Measurements from ENCODE around the gene RGL4.
"Not testable (repeated sequence)": the region's sequence is repeated elsewhere in the genome, so short reads cannot be mapped to it uniquely, and the experiment has no call there.

RGL4 gene

DNA sequence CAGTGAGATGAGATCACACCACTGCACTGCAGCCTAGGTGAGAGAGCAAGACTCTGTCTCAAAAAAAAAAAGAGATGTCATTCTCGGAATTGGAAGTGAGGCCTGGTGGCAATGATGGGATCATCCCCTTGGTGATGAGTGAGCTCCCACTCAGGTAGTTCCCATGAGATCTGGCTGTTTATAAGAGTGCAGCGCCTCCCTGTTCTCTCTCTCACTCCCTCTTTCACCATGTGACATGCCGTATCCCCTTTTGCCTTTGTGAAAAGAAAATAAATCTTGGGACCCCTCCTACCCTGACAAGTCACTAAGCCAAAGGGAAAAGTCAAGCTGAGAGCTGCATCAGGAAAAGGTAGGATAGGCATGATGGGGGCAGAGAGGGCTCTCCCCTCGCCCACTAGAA is 31.3 kb downstream of the RGL4 start:
- Histone ChIP-seq H3K14ac (ENCODE audit: low read length) (no peak overlapping the region), H3K4me3 (ENCODE audit: low read depth, low read length) (no peak overlapping the region), H3K23ac (ENCODE audit: low read length) (no peak overlapping the region), H2AK5ac (ENCODE audit: low read length) (no peak overlapping the region), H4K91ac (ENCODE audit: low read depth, low read length) (no peak overlapping the region), H3K4me2 (ENCODE audit: low read length) (no peak overlapping the region), H4K8ac (ENCODE audit: low read depth, low read length) (no peak overlapping the region), H2BK5ac (ENCODE audit: low read depth, low read length, poor library complexity) (no peak overlapping the region), H3K27me3 (ENCODE audit: insufficient read depth, low read length) (no peaks in the 10 kb centered on the region), H3K9ac (ENCODE audit: low read length) (no peak overlapping the region), H3K79me2 (ENCODE audit: control insufficient read depth, insufficient read depth, low read length, poor library complexity) (no peaks in the 10 kb centered on the region), H3K18ac (ENCODE audit: low read length) (no peak overlapping the region), H3K79me1 (ENCODE audit: low read length) (peaks cover 4% of the 10 kb centered on the region), H3K36me3 (ENCODE audit: control insufficient read depth in 1 of 2, insufficient read depth in 2 of 2, low read length in 2 of 2) (no peaks in the 10 kb centered on the region), H2BK120ac (ENCODE audit: insufficient read depth, low read length, poor library complexity) (no peak overlapping the region), H3K27ac (ENCODE audit: low read depth, low read length) (no peak overlapping the region), H4K12ac (ENCODE audit: low read depth, low read length) (no peak overlapping the region), H3K9me3 (ENCODE audit: insufficient read depth, low read depth, low read length) (no peaks in the 10 kb centered on the region), H3K4ac (ENCODE audit: low read depth, low read length) (no peak overlapping the region), H3K4me1 (ENCODE audit: control insufficient read depth in 1 of 2, insufficient read depth in 2 of 2, low read length in 2 of 2) (peaks cover 2 to 4% of the 10 kb centered on the region in 2 experiments), H2AFZ (ENCODE audit: insufficient read depth, low read length, poor library complexity) (no peak overlapping the region), H2BK12ac (ENCODE audit: low read length) (no peak overlapping the region)
- DNase-seq = no peak
- WGBS (ENCODE audit: extremely low coverage, insufficient coverage, insufficient read length) = no CpG with 5 or more reads among the region's 4 CpGs

DNA sequence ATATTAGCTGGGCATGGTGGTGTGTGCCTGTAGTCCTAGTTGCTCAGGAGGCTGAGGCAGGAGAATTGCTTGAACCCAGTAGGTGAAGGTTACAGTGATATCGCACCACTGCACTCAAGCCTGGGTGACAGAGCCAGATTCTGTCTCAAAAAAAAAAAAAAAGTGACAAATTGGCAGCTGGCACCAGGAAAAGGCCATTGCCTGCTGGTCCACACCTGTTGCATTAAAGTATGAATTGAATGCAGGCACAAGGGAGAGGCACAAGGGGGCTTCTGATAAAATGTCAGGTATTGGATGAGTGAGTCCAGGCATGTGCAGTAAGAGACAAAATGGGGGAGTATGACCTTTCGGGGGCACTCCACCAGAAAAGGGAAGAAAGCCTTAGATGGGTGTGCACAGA is 31.9 kb downstream of the RGL4 start:
- no peak overlapping the region for H3K23ac ChIP-seq (ENCODE audit: low read length)
- H3K36me3 ChIP-seq (ENCODE audit: control insufficient read depth in 1 of 2, insufficient read depth in 2 of 2, low read length in 2 of 2) = no peaks in the 10 kb centered on the region
- H2AK5ac ChIP-seq (ENCODE audit: low read length) = no peak overlapping the region
- no peak overlapping the region for H3K9ac ChIP-seq (ENCODE audit: low read length)
- H3K27me3 ChIP-seq (ENCODE audit: insufficient read depth, low read length) = no peaks in the 10 kb centered on the region
- H3K4me3 ChIP-seq (ENCODE audit: low read depth, low read length) = no peak overlapping the region
- H3K27ac ChIP-seq (ENCODE audit: low read depth, low read length) = no peak overlapping the region
- H3K4ac ChIP-seq (ENCODE audit: low read depth, low read length) = no peak overlapping the region
- no peak overlapping the region for H4K8ac ChIP-seq (ENCODE audit: low read depth, low read length)
- no peak overlapping the region for H2BK5ac ChIP-seq (ENCODE audit: low read depth, low read length, poor library complexity)
- H2BK120ac ChIP-seq (ENCODE audit: insufficient read depth, low read length, poor library complexity) = no peak overlapping the region
- H3K79me1 ChIP-seq (ENCODE audit: low read length) = no peaks in the 10 kb centered on the region
- no peak for DNase-seq
- H3K4me2 ChIP-seq (ENCODE audit: low read length) = no peak overlapping the region
- H4K91ac ChIP-seq (ENCODE audit: low read depth, low read length) = no peak overlapping the region
- H3K4me1 ChIP-seq (ENCODE audit: control insufficient read depth in 1 of 2, insufficient read depth in 2 of 2, low read length in 2 of 2) = no peaks in the 10 kb centered on the region
- H4K12ac ChIP-seq (ENCODE audit: low read depth, low read length) = no peak overlapping the region
- no peak overlapping the region for H3K18ac ChIP-seq (ENCODE audit: low read length)
- H3K9me3 ChIP-seq (ENCODE audit: insufficient read depth, low read depth, low read length) = no peaks in the 10 kb centered on the region
- H2AFZ ChIP-seq (ENCODE audit: insufficient read depth, low read length, poor library complexity) = no peak overlapping the region
- no peak overlapping the region for H2BK12ac ChIP-seq (ENCODE audit: low read length)
- WGBS (ENCODE audit: extremely low coverage, insufficient coverage, insufficient read length) = no CpG with 5 or more reads among the region's 2 CpGs
- H3K79me2 ChIP-seq (ENCODE audit: control insufficient read depth, insufficient read depth, low read length, poor library complexity) = no peaks in the 10 kb centered on the region
- H3K14ac ChIP-seq (ENCODE audit: low read length) = no peak overlapping the region

DNA sequence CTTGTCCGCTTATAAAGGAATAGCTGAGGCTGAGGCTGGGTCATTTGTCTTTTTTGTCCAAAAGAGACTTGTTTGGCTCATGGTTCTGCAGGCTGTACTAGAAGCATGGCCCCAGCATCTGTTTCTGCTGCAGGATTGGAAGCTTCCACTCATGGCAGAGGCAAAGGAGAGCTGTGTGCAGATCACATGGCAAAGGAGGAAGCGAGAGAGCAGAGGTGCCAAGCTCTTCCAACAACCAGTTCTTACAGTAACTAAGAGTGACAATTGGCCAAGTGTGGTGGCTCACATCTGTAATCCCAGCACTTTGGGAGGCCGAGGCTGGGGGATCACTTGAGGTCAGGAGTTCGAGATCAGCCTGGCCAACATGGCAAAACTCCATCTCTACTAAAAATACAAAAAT is 37.3 kb downstream of the RGL4 start:
- H4K12ac ChIP-seq (ENCODE audit: low read depth, low read length); H3K14ac ChIP-seq (ENCODE audit: low read length); H3K27me3 ChIP-seq (ENCODE audit: insufficient read depth, low read length); H2AK5ac ChIP-seq (ENCODE audit: low read length); H3K18ac ChIP-seq (ENCODE audit: low read length); H3K9ac ChIP-seq (ENCODE audit: low read length); H3K23ac ChIP-seq (ENCODE audit: low read length); H3K79me2 ChIP-seq (ENCODE audit: control insufficient read depth, insufficient read depth, low read length, poor library complexity); H3K79me1 ChIP-seq (ENCODE audit: low read length); H3K9me3 ChIP-seq (ENCODE audit: insufficient read depth, low read depth, low read length); H3K27ac ChIP-seq (ENCODE audit: low read depth, low read length); H3K4me3 ChIP-seq (ENCODE audit: low read depth, low read length); H3K36me3 ChIP-seq (ENCODE audit: control insufficient read depth in 1 of 2, insufficient read depth in 2 of 2, low read length in 2 of 2); DNase-seq; H3K4ac ChIP-seq (ENCODE audit: low read depth, low read length); H2BK5ac ChIP-seq (ENCODE audit: low read depth, low read length, poor library complexity); H4K8ac ChIP-seq (ENCODE audit: low read depth, low read length); H2BK12ac ChIP-seq (ENCODE audit: low read length); H4K91ac ChIP-seq (ENCODE audit: low read depth, low read length); H2AFZ ChIP-seq (ENCODE audit: insufficient read depth, low read length, poor library complexity); H3K4me2 ChIP-seq (ENCODE audit: low read length); H3K4me1 ChIP-seq (ENCODE audit: control insufficient read depth in 1 of 2, insufficient read depth in 2 of 2, low read length in 2 of 2); H2BK120ac ChIP-seq (ENCODE audit: insufficient read depth, low read length, poor library complexity): not testable (repeated sequence)
- no CpG with 5 or more reads among the region's 4 CpGs for WGBS (ENCODE audit: extremely low coverage, insufficient coverage, insufficient read length)

GRCh38 chr22:23737696-23738095 is 46.9 kb downstream of the RGL4 start:
- no peaks in the 10 kb centered on the region for H3K27me3 ChIP-seq (ENCODE audit: insufficient read depth, low read length)
- no peaks in the 10 kb centered on the region for H3K79me2 ChIP-seq (ENCODE audit: control insufficient read depth, insufficient read depth, low read length, poor library complexity)
- H3K36me3 ChIP-seq (ENCODE audit: control insufficient read depth in 1 of 2, insufficient read depth in 2 of 2, low read length in 2 of 2) = no peaks in the 10 kb centered on the region
- H4K8ac ChIP-seq (ENCODE audit: low read depth, low read length) = no peak overlapping the region
- no peak overlapping the region for H3K4me2 ChIP-seq (ENCODE audit: low read length)
- no peak overlapping the region for H4K12ac ChIP-seq (ENCODE audit: low read depth, low read length)
- H3K4me1 ChIP-seq (ENCODE audit: control insufficient read depth in 1 of 2, insufficient read depth in 2 of 2, low read length in 2 of 2) = no peaks in the 10 kb centered on the region
- H2BK120ac ChIP-seq (ENCODE audit: insufficient read depth, low read length, poor library complexity) = no peak overlapping the region
- H4K91ac ChIP-seq (ENCODE audit: low read depth, low read length) = no peak overlapping the region
- H3K79me1 ChIP-seq (ENCODE audit: low read length) = no peaks in the 10 kb centered on the region
- H2BK12ac ChIP-seq (ENCODE audit: low read length) = no peak overlapping the region
- H2BK5ac ChIP-seq (ENCODE audit: low read depth, low read length, poor library complexity) = no peak overlapping the region
- no peak overlapping the region for H3K4ac ChIP-seq (ENCODE audit: low read depth, low read length)
- H2AFZ ChIP-seq (ENCODE audit: insufficient read depth, low read length, poor library complexity) = no peak overlapping the region
- peaks cover 3% of the 10 kb centered on the region for H3K9me3 ChIP-seq (ENCODE audit: insufficient read depth, low read depth, low read length)
- H2AK5ac ChIP-seq (ENCODE audit: low read length) = no peak overlapping the region
- no peak for DNase-seq
- no peak overlapping the region for H3K9ac ChIP-seq (ENCODE audit: low read length)
- H3K23ac ChIP-seq (ENCODE audit: low read length) = no peak overlapping the region
- H3K4me3 ChIP-seq (ENCODE audit: low read depth, low read length) = no peak overlapping the region
- H3K18ac ChIP-seq (ENCODE audit: low read length) = no peak overlapping the region
- no peak overlapping the region for H3K14ac ChIP-seq (ENCODE audit: low read length)
- H3K27ac ChIP-seq (ENCODE audit: low read depth, low read length) = no peak overlapping the region

All from trophoblast cell (in vitro differentiated cells and primary cell).